GM21576 (cell line): ENCODE measurements around the gene NTRK2.

ENCODE experiments used
- ATAC-seq: cut with Tn5 transposase; IDR thresholded peaks from one replicate; pipeline ENCODE4 v1.9.1; 2021; ENCODE audit warnings: mild to moderate bottlenecking, moderate library complexity; ENCODE audit not compliant: unreplicated experiment

Gene NTRK2

DNA sequence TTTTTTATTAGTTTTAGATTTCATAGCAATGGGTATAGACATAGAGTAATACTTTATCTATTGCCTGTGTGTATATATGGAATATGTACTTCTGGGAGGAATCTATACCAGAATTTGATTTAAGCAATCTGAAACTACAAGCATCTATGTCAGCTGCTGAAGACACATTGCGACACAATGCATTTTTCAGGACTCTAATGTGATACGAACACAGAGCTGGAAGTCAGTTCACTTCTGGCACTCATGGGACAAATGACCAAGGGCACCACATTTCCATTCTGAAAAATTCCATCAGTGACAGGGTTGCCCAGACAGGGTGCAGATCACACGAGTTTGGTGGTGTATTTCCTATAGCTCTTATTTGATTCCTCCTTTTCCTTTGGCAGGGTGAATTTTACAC, 259.5 kb downstream of the NTRK2 start:
- ATAC-seq: no peak

- ATAC-seq: no peak
Measured at GRCh38 chr9:84932915-84933527, 263.5 kb downstream of the NTRK2 start.

DNA sequence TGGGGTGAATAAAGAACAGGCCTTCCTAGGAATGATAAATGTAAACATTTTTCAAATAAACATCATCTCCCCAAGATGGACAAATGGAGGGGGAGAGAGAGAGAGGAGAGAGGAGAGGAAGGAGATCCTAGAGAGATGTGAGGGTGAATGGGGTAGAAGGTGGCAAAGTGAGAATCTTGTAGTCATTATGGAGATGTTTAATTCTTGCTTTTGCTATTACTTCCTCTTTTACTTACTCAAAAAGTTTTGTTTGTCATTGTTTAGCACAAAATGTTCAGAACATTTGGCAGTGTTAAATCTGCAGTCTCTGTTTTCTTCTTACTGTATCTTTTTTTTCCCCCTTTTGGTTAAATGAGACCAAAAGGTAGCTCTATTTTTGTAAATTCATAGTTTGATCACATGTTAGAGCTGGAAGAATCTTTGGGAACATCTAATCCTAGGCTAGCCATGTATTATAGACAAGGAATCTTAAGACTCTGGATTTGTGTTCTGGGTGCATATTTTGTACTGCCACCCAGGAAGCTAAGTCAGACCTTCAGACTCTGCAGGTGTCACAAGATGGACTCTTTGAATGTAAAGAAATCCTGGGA, 266.1 kb downstream of the NTRK2 start:
- no peak for ATAC-seq

DNA sequence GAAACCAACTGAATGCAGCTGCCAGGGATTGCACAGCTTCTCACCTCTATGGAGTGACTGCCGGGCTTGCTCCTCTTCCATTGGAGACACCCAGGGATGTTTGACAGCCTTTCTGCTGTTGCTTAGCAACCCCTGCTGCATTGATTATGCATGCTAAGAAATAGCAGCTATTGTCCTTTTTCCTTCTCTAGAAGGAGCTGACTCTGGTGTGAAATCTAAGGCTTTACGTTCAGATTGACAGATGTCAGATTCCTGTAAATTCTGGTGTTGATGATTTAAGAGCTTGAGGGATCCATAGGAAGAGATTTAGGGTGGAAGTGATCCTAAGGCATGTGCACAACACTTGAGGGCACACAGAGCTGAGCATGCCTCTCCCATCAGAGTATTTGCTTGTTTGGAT, 267.7 kb downstream of the NTRK2 start:
- no peak for ATAC-seq

DNA sequence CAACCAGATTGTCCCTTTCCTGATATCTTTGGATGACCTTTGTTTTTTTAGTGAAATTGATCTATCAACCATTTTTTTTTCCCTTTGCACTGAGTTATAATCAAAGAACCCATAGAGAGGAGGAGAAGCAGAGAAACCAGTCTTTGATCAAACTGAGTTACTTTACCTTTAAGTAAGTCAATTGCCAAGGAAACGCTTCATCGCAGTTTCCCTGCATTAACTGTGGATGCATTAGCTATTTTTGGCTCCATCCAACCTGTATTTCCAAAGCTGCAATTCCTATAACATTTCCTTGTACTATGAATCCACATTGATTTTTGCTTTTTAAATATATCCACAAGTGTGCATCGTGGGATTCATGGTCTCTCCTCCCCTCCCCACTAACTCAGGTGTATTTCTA, 268.1 kb downstream of the NTRK2 start:
- no peak for ATAC-seq

DNA sequence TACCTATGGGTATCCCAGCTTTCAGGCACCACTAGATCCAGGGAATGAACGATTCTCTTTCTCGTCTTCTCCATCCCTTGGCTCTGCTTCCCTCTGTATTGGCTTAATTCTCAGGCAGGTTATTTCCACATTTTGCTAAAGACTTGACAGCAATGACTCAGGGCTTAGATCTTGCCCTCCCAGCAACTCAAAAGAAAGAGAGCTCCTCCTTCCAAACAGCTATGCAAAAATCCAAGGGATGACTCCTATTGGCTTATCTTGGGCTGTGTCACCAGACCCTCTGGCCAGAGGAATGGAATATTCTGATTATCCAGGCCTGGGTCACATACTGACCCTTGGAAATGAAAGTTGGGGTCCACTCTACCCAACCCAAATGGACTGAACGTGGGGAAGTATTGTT, 270.2 kb downstream of the NTRK2 start:
- no peak for ATAC-seq

DNA sequence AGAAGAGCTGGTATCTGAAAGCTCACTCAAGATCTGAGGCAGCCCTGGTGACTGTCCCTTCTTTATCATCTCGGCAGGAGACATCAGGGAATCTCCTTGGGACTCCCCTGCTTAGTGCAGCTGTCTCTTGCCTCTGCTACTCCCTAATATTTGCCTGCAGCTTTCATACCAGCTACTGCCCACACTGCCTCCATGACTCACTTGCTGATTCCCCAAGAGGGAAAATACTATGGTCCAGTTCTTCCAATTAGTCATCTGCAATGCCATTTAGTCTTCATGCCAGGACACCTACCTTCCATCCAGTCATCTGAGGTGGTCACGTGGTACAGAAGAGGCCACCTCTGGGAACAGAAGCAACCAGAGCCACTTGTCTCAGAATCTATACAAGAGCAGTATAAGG, 270.8 kb downstream of the NTRK2 start:
- no peak for ATAC-seq

- no peak for ATAC-seq
Measured at GRCh38 chr9:84941792-84942191, 272.3 kb downstream of the NTRK2 start.

DNA sequence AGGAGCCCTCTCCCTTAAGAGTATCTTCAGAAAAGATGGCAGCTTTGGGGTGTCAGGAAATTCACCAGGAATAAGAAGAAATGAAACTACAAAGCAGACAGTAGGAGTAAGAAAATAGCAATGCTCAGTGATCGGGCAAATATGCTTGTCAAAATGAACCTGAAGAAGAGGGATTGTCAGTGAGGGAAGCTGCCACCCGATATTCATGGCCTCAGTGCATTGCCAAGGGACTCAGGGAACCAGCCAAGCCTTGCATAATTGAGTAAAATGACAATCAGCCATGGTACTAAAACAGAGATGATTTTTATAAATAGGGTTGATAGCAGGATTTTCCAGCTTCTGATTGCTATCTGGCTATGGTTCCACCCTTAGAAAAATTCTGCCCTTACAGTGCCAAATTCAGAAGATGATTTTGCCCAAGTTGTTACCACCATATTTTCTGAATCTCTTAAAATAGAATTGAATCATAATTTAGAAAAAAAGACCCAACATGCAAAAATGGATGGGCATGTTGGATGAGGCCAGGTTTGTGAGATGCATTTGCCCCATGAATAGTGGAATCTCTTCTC, 274.0 kb downstream of the NTRK2 start:
- ATAC-seq: no peak

DNA sequence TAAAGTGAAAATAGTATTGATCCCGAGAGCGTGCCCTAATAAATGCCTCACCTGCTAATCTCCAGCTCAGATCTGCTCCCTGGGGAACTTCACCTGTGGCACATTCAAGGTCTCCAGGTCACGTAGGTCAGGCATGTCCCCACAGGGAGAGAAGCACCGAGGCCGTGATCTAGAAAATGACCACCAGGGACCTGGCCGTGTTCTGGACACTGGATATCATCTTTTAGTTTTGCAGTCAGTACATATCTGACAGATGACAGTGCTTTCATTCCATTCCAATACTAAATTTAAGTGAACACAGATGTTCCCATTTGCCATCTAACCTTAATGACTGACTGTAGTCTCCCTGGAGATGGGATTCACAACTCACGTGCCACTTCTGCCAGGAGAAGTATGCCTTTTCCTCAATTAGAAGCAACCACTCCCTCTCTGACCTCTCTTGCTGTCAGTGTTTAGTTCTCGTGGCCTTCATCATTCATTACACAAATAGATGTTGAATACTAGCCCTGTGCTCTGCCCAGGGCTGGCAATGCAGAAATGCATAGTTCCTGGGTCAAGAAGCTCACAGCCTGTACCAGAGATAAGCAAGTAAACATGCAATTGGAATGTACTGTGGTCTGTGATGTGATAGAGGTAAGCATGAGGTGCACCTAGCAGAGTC, 276.5 kb downstream of the NTRK2 start:
- ATAC-seq: no peak

DNA sequence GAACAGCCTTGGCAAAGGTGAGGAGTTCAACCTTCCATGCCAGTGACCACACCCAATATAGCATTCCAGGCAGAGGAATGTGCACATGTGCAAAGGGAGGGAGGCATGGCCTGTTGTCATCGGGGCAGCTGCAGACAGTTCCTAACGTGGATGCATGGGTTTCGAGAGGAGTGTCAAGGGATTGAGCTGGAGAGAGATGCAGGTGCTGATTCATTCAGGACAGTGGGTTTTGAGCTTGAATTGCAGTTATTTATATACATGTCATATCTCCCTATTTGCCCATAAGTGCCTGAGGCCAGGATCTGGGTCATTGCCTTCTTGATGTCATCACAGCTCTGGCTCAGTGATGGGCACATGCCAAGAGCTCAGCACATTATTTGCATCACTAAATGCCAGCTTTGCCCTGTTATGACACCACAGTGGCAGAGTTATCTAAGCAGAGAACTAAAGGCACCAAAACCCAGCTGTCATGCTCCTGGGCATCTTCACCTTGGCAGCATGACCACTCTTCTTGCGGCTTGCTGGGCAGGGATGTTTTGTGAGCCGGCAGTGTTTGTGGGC, 278.0 kb downstream of the NTRK2 start:
- ATAC-seq: no peak

DNA sequence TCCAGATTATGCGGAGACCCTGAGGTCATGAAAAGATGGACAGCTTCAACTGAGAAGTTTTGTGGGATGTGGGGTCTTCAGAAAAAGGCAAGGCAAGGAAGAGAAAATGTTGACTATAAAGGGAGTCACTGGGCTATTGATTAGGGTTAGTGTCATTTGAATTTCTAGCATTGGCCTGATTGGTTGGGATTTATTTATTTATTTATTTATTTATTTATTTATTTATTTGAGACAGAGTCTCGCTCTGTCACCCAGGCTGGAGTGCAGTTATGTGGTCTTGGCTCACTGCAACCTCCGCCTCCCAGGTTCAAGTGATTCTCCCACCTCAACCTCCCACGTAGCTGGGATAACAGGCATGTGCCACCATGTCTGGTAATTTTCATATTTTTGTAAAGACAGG, 279.7 kb downstream of the NTRK2 start:
- ATAC-seq: no peak

DNA sequence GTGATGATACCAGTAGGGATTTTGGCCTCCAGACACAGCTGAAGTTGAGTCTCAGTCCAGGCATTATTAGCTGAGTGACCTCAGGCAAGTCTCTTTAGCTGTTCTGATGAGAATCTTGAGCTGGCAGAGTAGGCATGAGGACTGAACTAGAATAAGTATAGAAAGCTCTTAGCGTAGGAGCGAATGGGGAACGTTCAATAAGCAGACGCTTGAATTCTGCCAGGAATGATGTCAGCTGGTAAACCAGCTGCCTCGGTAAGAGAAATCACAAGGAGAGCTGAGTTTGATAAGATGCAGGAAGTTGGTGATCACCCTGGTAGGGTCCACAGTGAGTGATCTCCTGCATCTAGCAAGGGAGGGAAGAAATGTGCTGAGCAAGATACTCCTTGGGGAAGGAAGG, 280.4 kb downstream of the NTRK2 start:
- ATAC-seq: no peak

GRCh38 chr9:84950879-84951811, 281.6 kb downstream of the NTRK2 start:
- ATAC-seq: no peak

- ATAC-seq: no peak
Measured at GRCh38 chr9:84953252-84953773, 283.8 kb downstream of the NTRK2 start.

DNA sequence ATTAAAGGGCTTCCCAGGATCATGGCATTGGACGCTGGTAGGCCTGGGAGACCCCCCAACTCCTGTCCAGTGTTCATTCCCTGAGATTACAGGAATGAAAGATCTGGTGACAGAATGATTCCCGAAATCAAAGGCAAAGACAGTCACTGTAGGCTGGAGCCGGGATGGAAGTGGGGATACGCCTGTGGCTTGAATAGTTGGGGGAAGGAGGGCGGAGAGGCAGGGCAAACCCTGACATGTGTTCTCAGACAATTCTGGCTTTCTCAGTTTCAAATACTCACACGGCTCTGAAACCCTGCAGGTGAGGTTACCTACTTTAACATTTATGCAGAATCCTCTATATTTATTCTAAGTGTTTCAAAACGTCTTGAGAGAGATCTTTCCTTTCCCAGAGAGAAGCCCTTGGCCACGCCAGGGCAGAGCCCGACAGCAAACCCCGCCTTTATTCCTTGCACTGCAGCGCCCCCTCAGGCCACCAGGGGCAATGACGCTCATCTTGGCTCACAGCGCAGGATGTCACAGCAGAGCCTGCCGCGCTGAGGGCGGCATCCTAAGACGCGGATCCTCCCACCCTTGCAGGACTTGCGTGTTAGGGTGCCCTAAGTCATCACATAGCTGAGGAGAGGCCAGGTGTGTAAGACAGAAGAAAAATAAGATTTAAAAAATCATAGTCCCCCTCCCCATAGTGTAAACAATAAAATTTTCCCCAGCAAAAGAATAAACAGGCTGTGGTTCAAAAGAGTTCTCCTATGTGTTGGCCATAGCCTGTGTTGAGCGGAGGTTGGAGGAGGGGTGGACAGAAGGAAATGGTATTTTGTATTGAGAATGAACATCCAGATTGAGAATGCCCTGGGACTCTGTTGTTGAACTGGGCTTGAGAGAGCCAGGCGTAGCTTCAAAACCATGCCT, 284.5 kb downstream of the NTRK2 start:
- ATAC-seq: peak; percentile 99

DNA sequence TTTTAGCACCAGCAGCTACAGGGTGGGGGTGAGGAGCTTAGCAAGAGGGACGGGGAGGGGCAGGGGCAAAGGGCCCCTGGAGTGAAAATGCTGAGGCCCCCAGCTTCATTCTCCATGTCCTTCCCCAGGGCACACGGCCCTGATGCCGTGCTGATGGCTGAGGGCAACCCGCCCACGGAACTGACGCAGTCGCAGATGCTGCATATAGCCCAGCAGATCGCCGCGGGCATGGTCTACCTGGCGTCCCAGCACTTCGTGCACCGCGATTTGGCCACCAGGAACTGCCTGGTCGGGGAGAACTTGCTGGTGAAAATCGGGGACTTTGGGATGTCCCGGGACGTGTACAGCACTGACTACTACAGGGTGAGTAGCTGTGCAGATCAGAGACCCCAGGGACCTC, 285.6 kb downstream of the NTRK2 start:
- ATAC-seq: no peak

DNA sequence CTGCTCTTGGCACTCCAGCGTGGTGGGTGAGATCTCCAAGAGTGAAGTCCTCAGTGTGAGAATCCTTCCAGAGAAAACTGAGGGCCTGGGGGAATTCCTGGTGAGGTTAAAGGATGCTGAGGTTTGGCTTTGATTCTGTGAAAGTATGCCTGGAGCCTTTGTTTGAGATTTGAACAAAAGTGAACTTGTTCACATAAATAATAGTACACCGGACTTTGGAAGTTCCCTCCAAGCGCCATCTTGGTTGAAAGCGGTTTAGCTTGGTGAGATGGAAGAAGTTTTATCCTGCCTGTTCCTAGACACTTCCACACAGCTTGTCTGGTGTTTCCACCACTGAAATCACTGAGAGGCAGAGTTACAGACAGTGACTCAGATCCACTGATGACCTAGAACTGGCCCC, 286.4 kb downstream of the NTRK2 start:
- no peak for ATAC-seq

- ATAC-seq: no peak
Measured at GRCh38 chr9:84959339-84959738, 289.8 kb downstream of the NTRK2 start.
